22Rv1 (cell line): Measurements from ENCODE around the gene BCL2L11.

Source experiments
- H3K27ac ChIP-seq: fragments of 450-650 bp; 2 replicates; pipeline ENCODE4 v1.5.1; 2017
- CTCF ChIP-seq: fragments of 450-650 bp; IDR thresholded peaks from 2 replicates; pipeline ENCODE4 v1.5.1; 2017; ENCODE audit warnings: mild to moderate bottlenecking
- ZFX ChIP-seq: fragments of 450-650 bp; IDR thresholded peaks from 2 replicates; pipeline ENCODE4 v1.6.1; 2017; ENCODE audit warnings: antibody characterized with exemption, borderline replicate concordance

Gene BCL2L11

GRCh38 chr2:111171337-111171930, 50.7 kb downstream of the BCL2L11 start:
- H3K27ac ChIP-seq: no peak overlapping the region
- TF ChIP-seq ZFX (no peak), CTCF (no peak)

GRCh38 chr2:111172666-111173065, 52.0 kb downstream of the BCL2L11 start:
- TF ChIP-seq CTCF (no peak), ZFX (no peak)
- H3K27ac ChIP-seq: no peak overlapping the region

GRCh38 chr2:111173338-111173737, 52.6 kb downstream of the BCL2L11 start:
- no peak overlapping the region for H3K27ac ChIP-seq
- TF ChIP-seq CTCF (no peak), ZFX (no peak)

- TF ChIP-seq CTCF: no peak
- no peak for TF ChIP-seq ZFX
- no peak overlapping the region for H3K27ac ChIP-seq
These were observed 53.1 kb downstream of the BCL2L11 start for GRCh38 chr2:111173856-111174255.

GRCh38 chr2:111175615-111176014, 54.9 kb downstream of the BCL2L11 start:
- TF ChIP-seq ZFX (no peak), CTCF (no peak)
- H3K27ac ChIP-seq: no peak overlapping the region

GRCh38 chr2:111176388-111176787, 55.7 kb downstream of the BCL2L11 start:
- H3K27ac ChIP-seq: no peak overlapping the region
- no peak for TF ChIP-seq CTCF
- TF ChIP-seq ZFX: no peak

GRCh38 chr2:111176867-111177266, 56.2 kb downstream of the BCL2L11 start:
- TF ChIP-seq ZFX (no peak), CTCF (no peak)
- no peak overlapping the region for H3K27ac ChIP-seq
